K562 (cell line): ENCODE results near the gene TFEB. TPM values are rescaled to one million over a fixed set of nuclear protein-coding genes. Genes with fewer than 3 reads are reported as not detected.

Source experiments
- ATAC-seq: fragments of 200-7000 bp; cut with Tn5 transposase; 3 replicates; pipeline ENCODE4 v1.9.1; 2020; ENCODE audit warnings: moderate library complexity
- BruUV-seq: library from RNA; stranded (reverse); fragments of 400-500 nt; replicated peaks from 2 replicates; lab custom pipeline; 2021; lab: Mats Ljungman, UMichigan
- CTCF ChIA-PET: fragments of 300-600 bp; formaldehyde crosslinking; extraction: SDS; loops from one replicate; lab custom pipeline; 2021; ENCODE audit warnings: low intra/inter-chr PET ratio; lab: Yijun Ruan, JAX
- POLR2A ChIA-PET: fragments of 300-600, 350-650 bp; sonication (Branson Sonifier 250); formaldehyde crosslinking; extraction: SDS; loops from one replicate; lab custom pipeline; 2021; ENCODE audit warnings: antibody characterized with exemption, inconsistent platforms; lab: Yijun Ruan, JAX
- DNase-seq, 4 experiments: peaks; one replicate each; pipeline versions ENCODE4 v3.0.0 to v3.0.0-alpha.2; 2011 to 2018; ENCODE audit warnings: low spot score in 3 of 4, mixed read lengths in 3 of 4; ENCODE audit errors: extremely low read depth in 1 of 4
- FAIRE-seq: peaks from 2 replicates; lab custom pipeline; 2011; peaks lifted over from hg19 to GRCh38; lab: Jason Lieb, UNC
- H2AFZ ChIP-seq: 2 replicates; pipeline ENCODE4 v1.6.0; 2011; ENCODE audit warnings: low read depth, low read length, control low read depth, inconsistent platforms
- H3K27ac ChIP-seq: fragments of 200-600 bp; 3 replicates; pipeline ENCODE4 v1.8.0; 2011; ENCODE audit warnings: low read depth, mild to moderate bottlenecking, control low read depth, inconsistent platforms, low read length, moderate library complexity, mixed read lengths; ENCODE audit errors: extremely low read depth
- H3K27me3 ChIP-seq, 2 experiments: fragments of 300-600 bp in 1 of 2; 2 replicates in 1 of 2; 3 replicates in 1 of 2; pipeline versions ENCODE4 v1.6.0 to v1.8.0; 2011; ENCODE audit warnings: inconsistent platforms in 2 of 2, low read length in 2 of 2, mild to moderate bottlenecking in 1 of 2, mixed read lengths in 1 of 2, moderate library complexity in 1 of 2; ENCODE audit not compliant: control insufficient read depth in 2 of 2, insufficient read depth in 2 of 2
- H3K36me3 ChIP-seq: fragments of 300-600 bp; 3 replicates; pipeline ENCODE4 v1.8.0; 2011; ENCODE audit warnings: mild to moderate bottlenecking, low read length, inconsistent platforms; ENCODE audit not compliant: control insufficient read depth, insufficient read depth
- H3K4me1 ChIP-seq, 2 experiments: fragments of 200-600 bp in 1 of 2; replicated peaks in 1 of 2; 2 replicates in 1 of 2; 3 replicates in 1 of 2; pipeline versions ENCODE4 v1.5.1 to v1.8.0; 2011; ENCODE audit warnings: inconsistent platforms in 2 of 2, low read length in 2 of 2, mild to moderate bottlenecking in 1 of 2, mixed read lengths in 1 of 2, moderate library complexity in 1 of 2; ENCODE audit not compliant: control insufficient read depth in 2 of 2, insufficient read depth in 2 of 2
- H3K4me2 ChIP-seq: 2 replicates; pipeline ENCODE4 v1.6.1; 2011; ENCODE audit warnings: low read length, control low read depth, inconsistent platforms, mixed read lengths; ENCODE audit not compliant: insufficient read depth
- H3K4me3 ChIP-seq: fragments of 200-600 bp; sonication (generic), shearing (Covaris generic); 2 replicates; pipeline ENCODE4 v1.5.1; 2016; ENCODE audit warnings: control low read depth, inconsistent platforms
- H3K79me2 ChIP-seq: fragments of 200-600 bp; 3 replicates; pipeline ENCODE4 v1.8.0; 2011; ENCODE audit warnings: low read length, inconsistent platforms; ENCODE audit not compliant: control insufficient read depth, insufficient read depth
- H3K9ac ChIP-seq, 2 experiments: 2 replicates each; pipeline versions ENCODE4 v1.6.0 to v1.6.1; 2011; ENCODE audit warnings: low read depth in 2 of 2, low read length in 2 of 2, control low read depth in 1 of 2, inconsistent platforms in 1 of 2, mild to moderate bottlenecking in 1 of 2, mixed read lengths in 1 of 2; ENCODE audit not compliant: insufficient read depth in 1 of 2
- H3K9me1 ChIP-seq: one replicate; pipeline ENCODE4 v1.6.0; 2011; ENCODE audit warnings: inconsistent platforms, mild to moderate bottlenecking, low read length, moderate library complexity; ENCODE audit not compliant: control insufficient read depth, insufficient read depth
- H3K9me3 ChIP-seq: replicated peaks from 2 replicates; pipeline ENCODE4 v1.5.1; 2011; ENCODE audit warnings: low read depth, low read length, inconsistent platforms; ENCODE audit not compliant: control insufficient read depth, insufficient read depth
- H4K20me1 ChIP-seq: replicated peaks from 2 replicates; pipeline ENCODE4 v1.6.1; 2011; ENCODE audit warnings: low read length, inconsistent platforms, mixed read lengths; ENCODE audit not compliant: control insufficient read depth, insufficient read depth
- BRD9 ChIP-seq: fragments of 450-650 bp; IDR thresholded peaks from 2 replicates; pipeline ENCODE4 v1.6.1; 2018; ENCODE audit warnings: low read depth; ENCODE audit not compliant: partially characterized antibody
- HOXB6 ChIP-seq: fragments of 250-450 bp; sonication (Bioruptor Pico); IDR thresholded peaks from 2 replicates; pipeline ENCODE4 v1.5.1; 2022; ENCODE audit warnings: mild to moderate bottlenecking, borderline replicate concordance
- NFIX ChIP-seq: fragments of 250-450 bp; sonication (Bioruptor Pico); IDR thresholded peaks from 2 replicates; pipeline ENCODE4 v1.4.0; 2020; ENCODE audit warnings: low read depth, mild to moderate bottlenecking, moderate library complexity
- TGIF2 ChIP-seq: sonication (generic); formaldehyde crosslinking; IDR thresholded peaks from 2 replicates; pipeline ENCODE4 v1.8.1; 2022; ENCODE audit warnings: mild to moderate bottlenecking, missing genetic modification reagents, moderate library complexity
- THRAP3 ChIP-seq: fragments of 450-650 bp; IDR thresholded peaks from 2 replicates; pipeline ENCODE4 v1.6.1; 2016; ENCODE audit warnings: mild to moderate bottlenecking, inconsistent platforms, borderline replicate concordance
- ZFP36 ChIP-seq: fragments of 150-350 bp; IDR thresholded peaks from 2 replicates; pipeline ENCODE4 v1.6.1; 2018; ENCODE audit warnings: low read length, low read depth; ENCODE audit not compliant: partially characterized antibody
- ZNF124 ChIP-seq: sonication (generic); formaldehyde crosslinking; IDR thresholded peaks from 2 replicates; pipeline ENCODE4 v1.8.1; 2022; ENCODE audit warnings: missing genetic modification reagents
- WGBS: fragments of 100-300 bp; shearing (Covaris generic); methylation state at CpG from one replicate; pipeline ENCODE4 v1.1.6; 2016; ENCODE audit warnings: low coverage, mixed read lengths; ENCODE audit not compliant: insufficient coverage; ENCODE audit errors: missing lambda C conversion rate; 5-methylcytosine and 5-hydroxymethylcytosine counted together
- in situ Hi-C: fragments of 300-500 bp; cut with MboI; formaldehyde crosslinking; loops from 4 replicates; pipeline ENCODE4 v1.15.0; 2018; ENCODE audit warnings: inconsistent platforms, mixed read lengths
- intact Hi-C: fragments of 100-400 bp; cut with micrococcal nuclease; formaldehyde crosslinking; loops from 2 replicates; pipeline ENCODE4 v1.14.2; 2022
- polyA plus RNA-seq, 8 experiments: library from polyadenylated mRNA; depleted of rRNA in 4 of 8; stranded (reverse) in 5 of 8; unstranded in 3 of 8; fragments of >200 nt; fragmentation: Nextera tagmentation in 2 of 8; fragmentation: Illumina TruSeq in 1 of 8; extraction: Ambion mirVana in 2 of 8; extraction: Trizol in 1 of 8; gene quantifications; 2 replicates each; pipeline versions ENCODE4 v1.2.1 to v1.2.3, GENCODE V29; 2011 to 2014; ENCODE audit warnings: inconsistent platforms in 1 of 8, missing spikeins in 1 of 8
- total RNA-seq, 7 experiments: library from RNA; depleted of rRNA in 6 of 7; stranded (reverse); fragments of >200 nt in 6 of 7; fragmentation: Illumina TruSeq in 2 of 7; extraction: Trizol in 2 of 7; gene quantifications; 2 replicates each; pipeline versions ENCODE4 v1.2.1 to v1.2.3, GENCODE V29; 2011 to 2021; ENCODE audit warnings: low replicate concordance in 1 of 7
- TF ChIP-seq, protein P1 (sequence below), 2 experiments: fragments of 450-650 bp in 1 of 2; sonication (generic) in 1 of 2; formaldehyde crosslinking; conservative IDR thresholded peaks; 2 replicates each; pipeline versions ENCODE4 v1.4.0 to v1.8.1; 2020 to 2022; ENCODE audit warnings: mild to moderate bottlenecking in 1 of 2, missing genetic modification reagents in 1 of 2

TFEB gene
- total and polyA plus RNA-seq, 9 of the 15 experiments (the other 6 are each of a cell fraction or from before 2014, with no cell fraction given), result 0.04 to 4.7 (median 2.0) TPM

DNA sequence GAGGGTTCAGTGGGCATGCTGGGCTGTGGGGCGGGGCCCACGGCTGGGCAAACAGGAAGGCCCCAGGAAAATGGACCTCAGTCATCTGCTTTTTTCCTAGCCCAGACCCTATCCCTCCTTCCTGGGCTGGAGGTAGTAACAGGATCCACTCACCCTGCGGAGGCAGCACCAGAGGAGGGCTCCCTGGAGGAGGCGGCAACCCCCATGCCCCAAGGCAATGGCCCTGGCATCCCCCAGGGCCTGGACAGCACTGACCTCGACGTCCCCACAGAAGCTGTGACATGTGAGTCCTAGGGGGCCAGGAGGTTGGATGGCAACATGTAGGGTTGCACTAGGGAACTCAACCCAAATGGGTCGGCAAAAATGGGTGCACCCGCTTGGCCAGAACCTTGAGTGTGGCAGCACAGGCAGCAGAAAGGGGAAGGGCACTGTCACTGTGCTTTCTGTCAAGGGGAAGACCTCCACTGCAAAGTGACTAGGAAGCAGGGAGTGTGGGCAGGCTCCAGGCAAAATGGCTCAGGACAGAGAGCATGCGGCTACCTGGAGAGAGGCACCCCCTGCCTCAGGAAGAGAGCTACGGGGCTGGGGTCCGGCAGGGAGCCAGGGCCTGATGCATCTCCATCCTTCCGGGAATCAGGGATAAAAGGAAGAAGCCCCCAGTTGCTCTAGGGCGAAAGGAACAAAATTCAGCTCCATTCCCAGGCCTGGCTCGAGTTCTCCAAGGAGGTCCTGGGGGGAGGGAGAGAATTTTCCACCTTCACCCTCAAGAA, 89.2 kb downstream of the TFEB start:
- Histone ChIP-seq H3K9me1 (no peaks in the 10 kb centered on the region), H3K4me3 (no peak overlapping the region), H3K9me3 (no peaks in the 10 kb centered on the region), H3K36me3 (no peaks in the 10 kb centered on the region), H3K4me1 (no peaks in the 10 kb centered on the region), H3K27me3 (peaks cover 36 to 69% of the 10 kb centered on the region in 2 experiments; a peak in 4 of 5 replicates), H2AFZ (no peak overlapping the region), H3K27ac (no peak overlapping the region), H3K79me2 (no peaks in the 10 kb centered on the region), H3K9ac (peak overlapping the region in 1 of 2 experiments; percentile 27; a peak in 1 of 4 replicates), H3K4me2 (no peak overlapping the region), H4K20me1 (peaks cover 24% of the 10 kb centered on the region)
- in situ Hi-C loops (no loop called here), intact Hi-C loops (no loop called here)
- ChIA-PET CTCF (no interaction called here), POLR2A (interaction anchor here (0.7 kb wide), 1 partner anchor 10 kb away, joined by 4 read pairs; no protein-coding TSS in a partner anchor)
- FAIRE-seq (no peak), DNase-seq (no peak), ATAC-seq (no peak)
- 2% methylated on average over 14 of the region's 14 CpGs for WGBS
- TF ChIP-seq THRAP3, result no peak
- TF ChIP-seq HOXB6 (CRISPR knock-in tag), result no peak
- TF ChIP-seq ZNF124, result no peak
- no peak for TF ChIP-seq BRD9
- no peak for TF ChIP-seq TGIF2 (CRISPR knock-in tag)
- no peak for TF ChIP-seq NFIX
- TF ChIP-seq, protein P1, sequence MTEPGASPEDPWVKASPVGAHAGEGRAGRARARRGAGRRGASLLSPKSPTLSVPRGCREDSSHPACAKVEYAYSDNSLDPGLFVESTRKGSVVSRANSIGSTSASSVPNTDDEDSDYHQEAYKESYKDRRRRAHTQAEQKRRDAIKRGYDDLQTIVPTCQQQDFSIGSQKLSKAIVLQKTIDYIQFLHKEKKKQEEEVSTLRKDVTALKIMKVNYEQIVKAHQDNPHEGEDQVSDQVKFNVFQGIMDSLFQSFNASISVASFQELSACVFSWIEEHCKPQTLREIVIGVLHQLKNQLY (CRISPR knock-in tag; conservative IDR thresholded peaks at IDR 0.05), result no peak
- TF ChIP-seq ZFP36, result peak; percentile 75
- no TSS peak for BruUV-seq
